ENCODE results near the gene CREB1. TPM values are rescaled to one million over a fixed set of nuclear protein-coding genes. Genes with fewer than 3 reads are reported as not detected.

CREB1 gene
- total RNA-seq, 2 donors from 2014 or later = 17.9 to 20.1 TPM

DNA sequence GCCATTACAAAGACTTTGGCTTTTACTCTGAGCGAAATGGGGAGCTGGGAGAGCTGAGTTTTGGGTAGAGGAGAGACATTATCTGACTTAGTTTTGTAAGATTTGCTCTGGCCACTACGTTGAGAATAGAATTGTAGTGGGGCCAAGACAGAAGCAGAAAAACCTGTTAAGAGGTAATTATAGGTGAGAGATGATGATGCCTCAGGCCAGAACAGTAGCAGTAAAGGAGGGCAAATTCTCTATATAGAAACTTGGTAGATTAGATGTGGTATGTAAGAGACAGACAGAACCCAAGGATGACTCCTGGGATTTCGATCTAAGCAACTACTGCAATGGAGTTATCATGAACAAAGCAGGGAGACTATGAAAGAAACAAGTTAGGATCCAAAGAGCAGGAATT, 17.4 kb upstream of the CREB1 start:
- 71 to 72% methylated on average over 3 of the region's 3 CpGs for WGBS, 2 donors

GRCh38 chr2:207513551-207514257, 16.1 kb upstream of the CREB1 start:
- H3K9me3 ChIP-seq = no peaks in the 10 kb centered on the region
- intact Hi-C loops (cut with DNase I) = no loop called here
- H3K36me3 ChIP-seq (replicated peaks in 1 of 2; ENCODE audit: insufficient read depth in 1 of 2, low read depth in 2 of 2) = no peaks in the 10 kb centered on the region
- H3K27me3 ChIP-seq = no peaks in the 10 kb centered on the region
- H3K4me1 ChIP-seq = no peaks in the 10 kb centered on the region
- 76% methylated on average over 7 of the region's 7 CpGs for WGBS, 2 donors
- ATAC-seq = peak; percentile 47
- H3K27ac ChIP-seq = no peak overlapping the region
- TF ChIP-seq, protein P1, sequence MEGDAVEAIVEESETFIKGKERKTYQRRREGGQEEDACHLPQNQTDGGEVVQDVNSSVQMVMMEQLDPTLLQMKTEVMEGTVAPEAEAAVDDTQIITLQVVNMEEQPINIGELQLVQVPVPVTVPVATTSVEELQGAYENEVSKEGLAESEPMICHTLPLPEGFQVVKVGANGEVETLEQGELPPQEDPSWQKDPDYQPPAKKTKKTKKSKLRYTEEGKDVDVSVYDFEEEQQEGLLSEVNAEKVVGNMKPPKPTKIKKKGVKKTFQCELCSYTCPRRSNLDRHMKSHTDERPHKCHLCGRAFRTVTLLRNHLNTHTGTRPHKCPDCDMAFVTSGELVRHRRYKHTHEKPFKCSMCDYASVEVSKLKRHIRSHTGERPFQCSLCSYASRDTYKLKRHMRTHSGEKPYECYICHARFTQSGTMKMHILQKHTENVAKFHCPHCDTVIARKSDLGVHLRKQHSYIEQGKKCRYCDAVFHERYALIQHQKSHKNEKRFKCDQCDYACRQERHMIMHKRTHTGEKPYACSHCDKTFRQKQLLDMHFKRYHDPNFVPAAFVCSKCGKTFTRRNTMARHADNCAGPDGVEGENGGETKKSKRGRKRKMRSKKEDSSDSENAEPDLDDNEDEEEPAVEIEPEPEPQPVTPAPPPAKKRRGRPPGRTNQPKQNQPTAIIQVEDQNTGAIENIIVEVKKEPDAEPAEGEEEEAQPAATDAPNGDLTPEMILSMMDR (IDR thresholded peaks at IDR 0.05) = no peak
- TF ChIP-seq POLR2A (IDR thresholded peaks at IDR 0.05) = no peak
- no peak for DNase-seq
- H3K4me3 ChIP-seq = no peak overlapping the region

More for the DNA sequence above, 17.4 kb upstream of the CREB1 start:
- Histone ChIP-seq H3K4me3 (no peak overlapping the region), H3K27ac (no peak overlapping the region), H3K4me1 (no peaks in the 10 kb centered on the region), H3K27me3 (no peaks in the 10 kb centered on the region), H3K36me3 (replicated peaks in 1 of 2; ENCODE audit: insufficient read depth in 1 of 2, low read depth in 2 of 2) (no peaks in the 10 kb centered on the region), H3K9me3 (no peaks in the 10 kb centered on the region)
- TF ChIP-seq POLR2A (IDR thresholded peaks at IDR 0.05) = no peak
- TF ChIP-seq, protein P1 (IDR thresholded peaks at IDR 0.05) = no peak
- intact Hi-C loops (cut with DNase I) = no loop called here
- DNase-seq (no peak), ATAC-seq (no peak)

DNA sequence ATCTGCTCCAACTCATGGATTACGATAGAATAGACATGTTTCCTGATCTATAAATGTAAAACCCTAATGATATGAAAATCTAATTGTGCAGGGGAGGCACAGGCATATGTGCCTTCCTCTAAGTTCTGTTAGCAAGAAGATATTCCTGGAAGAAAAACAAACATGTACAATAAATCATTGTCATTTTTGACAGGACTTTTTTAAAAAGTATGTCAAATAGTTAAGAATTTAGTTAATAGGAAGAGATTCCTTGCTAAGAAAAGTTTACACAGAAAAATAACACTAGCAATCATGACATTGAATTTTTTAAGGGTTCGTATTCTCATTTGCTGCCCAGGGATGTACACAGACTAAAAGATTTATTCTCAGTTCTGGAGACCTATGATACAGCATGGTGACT, 15.3 kb upstream of the CREB1 start:
- intact Hi-C loops (cut with DNase I) = no loop called here
- no peak overlapping the region for H3K27ac ChIP-seq
- ATAC-seq (no peak), DNase-seq (no peak)
- TF ChIP-seq POLR2A (IDR thresholded peaks at IDR 0.05) = no peak
- TF ChIP-seq, protein P1 (IDR thresholded peaks at IDR 0.05) = no peak
- H3K27me3 ChIP-seq = no peaks in the 10 kb centered on the region
- no peaks in the 10 kb centered on the region for H3K36me3 ChIP-seq (replicated peaks in 1 of 2; ENCODE audit: insufficient read depth in 1 of 2, low read depth in 2 of 2)
- WGBS, 2 donors = 79 to 92% methylated on average over 2 of the region's 2 CpGs
- no peaks in the 10 kb centered on the region for H3K9me3 ChIP-seq
- no peak overlapping the region for H3K4me3 ChIP-seq
- H3K4me1 ChIP-seq = no peaks in the 10 kb centered on the region

DNA sequence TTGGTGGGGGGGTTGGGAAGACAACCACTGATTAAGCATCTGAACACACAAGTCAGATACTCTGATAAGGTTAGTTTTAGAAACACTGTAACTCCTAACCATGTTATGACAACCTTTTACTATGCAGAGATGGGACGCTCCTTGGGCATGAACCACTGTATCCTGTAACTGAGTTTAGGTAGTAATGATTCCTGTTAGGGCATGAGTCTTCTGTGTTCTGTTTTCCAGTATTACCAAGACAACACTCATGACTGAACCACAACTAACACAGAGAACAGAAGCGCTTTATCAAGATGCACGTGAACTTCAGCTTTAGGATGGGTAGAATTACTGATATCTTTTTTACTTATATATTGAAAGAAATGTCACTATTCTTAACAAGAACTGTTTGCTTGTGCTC, 14.1 kb upstream of the CREB1 start:
- ATAC-seq (no peak), DNase-seq (no peak)
- WGBS, 2 donors = 88 to 92% methylated on average over 3 of the region's 3 CpGs
- H3K4me3 ChIP-seq = no peak overlapping the region
- H3K4me1 ChIP-seq = no peaks in the 10 kb centered on the region
- TF ChIP-seq, protein P1 (IDR thresholded peaks at IDR 0.05) = no peak
- no peak for TF ChIP-seq POLR2A (IDR thresholded peaks at IDR 0.05)
- intact Hi-C loops (cut with DNase I) = no loop called here
- H3K27ac ChIP-seq = no peak overlapping the region
- no peaks in the 10 kb centered on the region for H3K9me3 ChIP-seq
- no peaks in the 10 kb centered on the region for H3K36me3 ChIP-seq (replicated peaks in 1 of 2; ENCODE audit: insufficient read depth in 1 of 2, low read depth in 2 of 2)
- no peaks in the 10 kb centered on the region for H3K27me3 ChIP-seq

DNA sequence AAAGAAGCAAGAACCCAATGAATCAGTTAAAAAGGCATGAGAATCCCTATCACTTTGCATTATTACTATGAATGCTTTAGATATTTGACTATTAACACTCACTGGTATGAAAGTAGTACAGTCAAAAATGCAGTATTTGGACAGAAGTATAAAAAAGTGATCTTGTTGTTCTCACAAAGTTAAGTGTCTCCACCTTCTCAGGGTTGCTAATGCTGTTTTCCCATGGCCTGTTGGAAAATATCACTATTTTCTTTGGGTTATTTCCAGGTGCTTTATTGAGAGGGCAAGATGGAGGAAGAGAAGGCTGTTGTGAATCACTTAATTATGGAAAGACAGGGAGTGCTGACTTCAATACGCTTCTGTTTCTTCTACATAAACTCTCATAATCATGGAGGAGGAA, 13.6 kb upstream of the CREB1 start:
- intact Hi-C loops (cut with DNase I) = no loop called here
- WGBS, 2 donors = 83 to 90% methylated on average over 1 of the region's 1 CpG
- H3K9me3 ChIP-seq = no peaks in the 10 kb centered on the region

More for the DNA sequence above, 13.6 kb upstream of the CREB1 start:
- ATAC-seq = no peak
- Histone ChIP-seq H3K36me3 (replicated peaks in 1 of 2; ENCODE audit: insufficient read depth in 1 of 2, low read depth in 2 of 2) (no peaks in the 10 kb centered on the region), H3K27me3 (no peaks in the 10 kb centered on the region), H3K4me3 (no peak overlapping the region), H3K4me1 (no peaks in the 10 kb centered on the region), H3K27ac (no peak overlapping the region)
- no peak for TF ChIP-seq POLR2A (IDR thresholded peaks at IDR 0.05)
- TF ChIP-seq, protein P1 (IDR thresholded peaks at IDR 0.05) = no peak
- DNase-seq = no peak

All from body of pancreas (tissue), 4 donors.